HEK293 (cell line): ENCODE data around the gene LRRC8E.
"Not testable (repeated sequence)": the region's sequence is repeated elsewhere in the genome, so short reads cannot be mapped to it uniquely, and the experiment has no call there.

Source experiments
- GLIS2 ChIP-seq: fragments of 450-650 bp; formaldehyde crosslinking; IDR thresholded peaks from 2 replicates; pipeline ENCODE4 v1.5.1; 2016; ENCODE audit warnings: missing biosample characterization, missing genetic modification characterization
- ZNF19 ChIP-seq: fragments of 450-650 bp; formaldehyde crosslinking; IDR thresholded peaks from 2 replicates; pipeline ENCODE4; 2016; ENCODE audit warnings: missing biosample characterization, missing genetic modification characterization, low read depth
- ZNF510 ChIP-seq: fragments of 450-650 bp; formaldehyde crosslinking; IDR thresholded peaks from 2 replicates; pipeline ENCODE4 v1.5.1; 2018; ENCODE audit warnings: mild to moderate bottlenecking, missing genetic modification characterization, missing biosample characterization; ENCODE audit not compliant: insufficient replicate concordance
- ZNF629 ChIP-seq: fragments of 450-650 bp; formaldehyde crosslinking; IDR thresholded peaks from 2 replicates; pipeline ENCODE4 v1.5.1; 2017; ENCODE audit warnings: missing biosample characterization, missing genetic modification characterization

DNA sequence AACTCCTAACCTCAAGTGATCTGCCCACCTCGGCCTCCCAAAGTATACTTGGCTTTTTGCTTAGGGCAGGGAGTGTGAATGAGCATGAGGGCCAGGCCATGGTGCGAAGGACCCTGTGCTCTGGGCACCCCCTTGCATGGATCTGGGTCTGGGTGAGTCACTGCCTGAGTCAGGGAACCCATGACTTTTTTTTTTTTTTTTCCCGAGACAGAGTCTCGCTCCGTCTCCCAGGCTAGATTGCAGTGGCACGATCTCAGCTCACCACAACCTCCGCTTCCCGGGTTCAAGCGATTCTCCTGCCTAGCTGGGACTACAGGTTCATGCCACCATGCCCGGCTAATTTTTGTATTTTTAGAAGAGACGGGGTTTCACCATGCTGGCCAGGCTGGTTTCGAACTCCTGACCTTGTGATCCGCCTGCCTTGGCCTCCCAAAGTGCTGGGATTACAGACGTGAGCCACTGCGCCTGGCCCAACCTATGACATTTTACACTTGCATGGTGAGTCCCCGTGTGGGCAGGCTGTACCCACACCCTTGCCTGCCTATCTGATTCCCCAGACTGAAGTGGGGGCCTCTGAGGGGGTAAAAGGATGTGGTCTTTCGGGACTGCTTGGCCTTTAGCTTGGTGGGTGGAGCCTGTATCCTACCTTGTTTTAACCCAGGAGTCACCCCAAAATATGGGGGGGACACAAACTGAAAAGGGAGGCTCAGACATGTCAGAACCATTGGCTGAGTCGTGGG is 5.2 kb downstream of the LRRC8E start:
- TF ChIP-seq ZNF629; GLIS2 (tag by site-specific recombination); ZNF510; ZNF19 (tag by site-specific recombination): not testable (repeated sequence)
